HPDE6-E6E7 (cell line): Measurements from ENCODE around the gene MON2.
A peak's percentile ranks its signal among the peaks of the same experiment; 100 is the strongest.

Experiments used
- DNase-seq: peaks from one replicate; pipeline ENCODE4 v3.0.0; 2011; ENCODE audit warnings: missing footprints; ENCODE audit errors: extremely low spot score

Gene MON2

DNA sequence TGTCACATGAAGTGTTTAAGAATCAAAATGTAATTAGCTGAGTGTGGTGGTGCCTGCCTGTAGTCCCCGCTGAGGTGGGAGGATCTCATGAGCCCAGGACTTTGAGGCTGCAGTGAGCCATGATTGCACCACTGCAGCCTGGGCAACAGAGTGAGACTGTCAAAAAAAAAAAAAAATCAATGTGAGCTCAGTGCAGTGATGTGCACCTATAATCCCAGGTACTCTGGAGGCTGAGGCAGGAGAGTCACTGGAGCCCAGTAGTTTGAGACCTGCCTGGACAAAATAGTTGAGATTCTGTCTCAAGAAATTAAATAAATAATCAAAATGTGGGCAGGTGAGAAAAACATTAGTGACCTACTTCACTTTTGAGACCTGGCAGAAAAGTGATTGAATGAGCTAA lies 140.0 kb downstream of the MON2 start:
- no peak for DNase-seq

DNA sequence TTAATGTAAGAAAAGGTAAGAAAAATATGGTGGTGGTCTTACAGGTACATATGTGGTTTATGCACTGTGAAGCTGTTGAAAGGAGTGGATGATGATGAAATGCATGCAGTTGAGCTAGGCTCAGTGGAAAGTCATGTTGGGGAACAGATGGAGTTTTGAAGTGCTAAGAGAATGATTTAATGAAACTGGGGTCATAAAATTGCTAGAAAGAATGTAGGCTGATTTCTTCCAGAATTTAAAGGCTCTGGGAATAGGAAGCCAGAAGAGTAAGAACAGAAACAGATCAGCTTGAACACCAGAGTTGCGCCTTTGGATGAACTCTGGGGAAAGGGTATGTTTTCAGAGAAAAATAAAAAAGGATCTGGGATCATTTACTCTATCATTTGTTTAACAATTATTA lies 146.5 kb downstream of the MON2 start:
- DNase-seq = no peak

DNA sequence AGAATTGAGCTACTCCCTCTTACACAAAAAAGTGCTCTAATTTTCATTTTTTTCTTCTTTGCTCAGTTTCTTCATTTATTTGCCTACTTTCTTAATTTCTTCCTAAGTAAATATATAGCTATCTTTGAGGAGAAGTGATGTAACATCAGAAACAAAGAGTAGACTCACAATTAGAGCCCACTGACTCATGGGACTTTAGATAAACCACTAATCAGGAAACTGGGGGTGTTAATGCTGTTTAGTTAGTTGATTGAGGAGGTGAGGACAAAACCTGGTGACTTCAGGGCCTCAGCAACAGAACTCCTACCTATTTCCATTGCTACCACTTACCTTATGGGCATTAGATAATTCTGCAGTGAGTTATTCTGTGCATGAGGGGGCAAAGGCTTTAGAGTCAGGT lies 151.7 kb downstream of the MON2 start:
- DNase-seq = no peak

DNA sequence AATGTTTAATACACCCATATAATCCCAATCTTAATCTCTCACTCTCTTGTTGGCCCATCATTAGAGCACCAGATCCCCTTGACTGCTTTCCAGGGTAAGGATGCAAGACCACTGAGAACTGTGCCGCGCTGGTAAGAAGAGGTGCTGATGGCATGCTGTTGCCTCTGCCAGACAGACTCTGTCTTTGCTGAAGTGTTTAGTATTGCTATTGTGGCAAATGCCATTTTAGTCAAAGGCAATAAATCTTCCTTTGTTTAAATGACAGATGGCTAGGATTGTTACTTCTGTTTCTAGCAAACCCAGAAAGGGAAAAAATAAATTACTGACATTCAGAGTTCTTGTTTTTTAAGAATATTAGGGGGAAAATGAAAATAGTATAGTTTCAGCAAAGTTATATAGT lies 152.3 kb downstream of the MON2 start:
- DNase-seq = no peak

GRCh38 chr12:62621101-62621638 lies 154.5 kb downstream of the MON2 start:
- no peak for DNase-seq

GRCh38 chr12:62622177-62622576 lies 155.6 kb downstream of the MON2 start:
- no peak for DNase-seq

DNA sequence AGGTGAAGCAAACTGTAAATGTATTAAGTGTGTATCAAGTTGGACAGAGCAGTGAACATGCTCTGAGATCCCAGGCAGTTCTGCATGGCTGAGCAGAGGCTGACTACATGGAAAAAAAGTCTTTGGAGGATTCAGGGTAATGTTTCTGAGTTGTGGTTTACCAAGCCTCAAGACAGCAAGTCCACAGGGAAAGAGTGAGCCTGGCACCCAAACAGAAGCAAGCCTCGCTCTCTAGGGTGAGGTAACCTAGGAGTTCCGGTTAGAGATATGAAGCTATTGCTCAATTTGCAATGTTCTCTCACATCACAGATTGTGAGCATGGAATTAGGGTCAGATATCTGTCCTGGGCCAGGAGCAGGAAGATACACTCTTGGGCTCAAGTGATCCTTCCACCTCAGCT lies 158.6 kb downstream of the MON2 start:
- DNase-seq = no peak

- no peak for DNase-seq
These were observed 160.6 kb downstream of the MON2 start for GRCh38 chr12:62627181-62627580.

DNA sequence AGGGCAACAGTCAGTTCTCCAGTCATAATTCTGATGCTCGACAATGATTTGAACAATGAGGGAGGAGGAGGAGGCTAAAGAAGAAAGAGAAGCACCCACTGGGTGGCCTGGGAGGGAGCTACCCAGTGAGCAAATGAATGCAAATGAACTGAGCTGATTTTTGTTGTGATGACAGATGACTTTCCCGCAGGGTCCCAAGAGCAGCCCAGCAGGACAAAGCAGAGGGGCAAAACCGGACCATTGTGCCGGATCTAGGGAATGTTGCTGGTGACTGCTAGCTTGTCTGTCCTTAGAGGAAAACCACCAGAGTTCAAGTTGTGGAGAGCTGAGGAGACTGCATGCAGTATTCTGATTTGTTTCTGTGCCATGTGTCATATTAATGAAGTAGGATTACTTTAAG lies 162.8 kb downstream of the MON2 start:
- DNase-seq = no peak

DNA sequence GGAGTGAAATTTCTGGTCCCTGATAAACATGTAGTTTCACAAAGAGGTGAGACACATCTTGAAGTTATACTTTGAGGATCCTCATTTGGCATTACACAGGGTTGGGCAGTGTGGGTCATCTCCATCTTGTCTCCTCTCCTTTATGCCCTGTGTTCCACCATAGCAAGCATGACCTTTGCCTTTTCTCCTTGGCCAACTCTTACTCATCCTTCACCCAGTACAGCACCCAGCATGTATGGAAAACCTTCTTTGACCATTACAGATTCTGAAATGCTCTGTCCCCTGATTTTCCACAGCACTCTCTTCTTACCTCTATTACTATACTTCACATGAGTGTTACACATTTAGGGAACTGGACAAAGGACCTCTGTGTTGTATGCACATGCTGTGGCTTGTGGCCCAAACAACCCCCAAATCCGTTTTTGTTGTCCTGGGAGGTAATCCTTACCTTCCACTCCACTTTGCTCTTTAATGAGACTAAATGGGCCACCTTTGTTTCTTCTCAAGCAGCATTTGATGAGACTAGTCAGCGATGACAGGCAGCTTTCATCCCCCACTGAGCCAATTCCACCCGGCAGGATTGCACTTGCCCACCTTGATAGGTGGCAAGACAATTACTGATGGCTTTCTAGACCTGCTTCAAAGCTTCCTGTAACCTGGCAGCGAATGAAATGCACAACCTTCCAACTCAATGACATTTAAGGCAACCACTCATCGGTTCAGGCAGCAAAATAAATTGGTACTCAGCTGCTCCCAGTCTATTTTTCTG lies 163.5 kb downstream of the MON2 start:
- no peak for DNase-seq

GRCh38 chr12:62631471-62632410 lies 165.1 kb downstream of the MON2 start:
- DNase-seq = peak; percentile 74

GRCh38 chr12:62632411-62632918 lies 165.8 kb downstream of the MON2 start:
- no peak for DNase-seq

DNA sequence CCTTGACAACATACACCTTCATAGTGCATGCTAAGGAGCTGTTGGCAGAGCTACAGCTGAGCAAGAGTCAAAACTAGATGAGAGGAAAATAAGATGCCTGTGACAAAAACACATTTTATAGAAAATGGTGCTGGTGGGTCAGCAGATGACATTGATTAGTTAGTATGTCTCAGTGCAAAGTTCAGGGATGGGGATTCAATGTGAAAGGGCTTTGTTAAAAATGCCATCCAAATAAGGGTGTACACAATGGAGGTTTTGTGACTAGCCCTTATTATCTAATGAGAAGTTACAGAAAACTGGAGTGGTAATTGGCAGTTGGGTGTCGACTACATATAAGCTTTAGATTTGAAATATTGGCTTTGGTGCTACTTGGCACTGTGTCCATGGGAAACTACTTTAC lies 169.0 kb downstream of the MON2 start:
- DNase-seq = no peak

GRCh38 chr12:62637679-62638078 lies 171.1 kb downstream of the MON2 start:
- no peak for DNase-seq

GRCh38 chr12:62640910-62641448 lies 174.4 kb downstream of the MON2 start:
- no peak for DNase-seq

DNA sequence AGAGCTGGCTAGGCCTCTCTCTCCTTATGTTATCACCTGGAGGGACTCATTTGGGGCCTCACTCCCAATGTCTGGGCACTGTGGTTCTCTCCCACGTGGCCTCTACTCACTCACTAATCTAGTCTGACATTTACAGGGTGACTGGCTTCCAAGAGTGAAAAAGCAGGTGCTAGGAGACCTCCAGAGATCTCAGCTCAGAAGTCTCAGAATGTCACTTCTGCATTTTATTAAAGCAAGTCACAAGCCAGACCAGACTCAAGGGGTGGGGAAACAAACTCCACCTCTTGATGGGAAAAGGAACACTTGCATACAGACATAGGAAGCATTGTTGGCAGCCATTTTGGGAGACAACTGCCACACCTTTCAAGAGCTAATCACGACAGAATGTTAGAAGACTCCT lies 175.9 kb downstream of the MON2 start:
- no peak for DNase-seq

- DNase-seq = no peak
These were observed 176.9 kb downstream of the MON2 start for GRCh38 chr12:62643486-62643885.

DNA sequence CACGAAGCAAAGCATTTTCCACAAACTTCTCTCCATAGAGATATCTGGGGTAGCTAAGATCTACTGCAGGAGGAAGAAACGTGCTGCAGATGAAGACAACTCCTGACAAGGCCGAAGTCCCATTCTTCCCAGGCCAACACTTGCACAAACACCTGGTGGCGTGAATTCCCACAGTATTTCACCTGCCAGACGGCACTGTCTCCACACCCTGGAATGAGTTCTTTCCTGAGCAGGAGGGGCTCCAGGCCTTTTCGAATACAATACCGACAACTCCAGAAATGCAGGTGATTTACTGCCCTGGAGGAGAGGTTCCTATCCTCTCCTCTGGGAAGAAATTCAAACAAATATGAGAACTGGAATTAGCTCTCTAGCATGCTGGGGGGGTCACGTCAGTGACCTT lies 179.9 kb downstream of the MON2 start:
- DNase-seq = no peak

DNA sequence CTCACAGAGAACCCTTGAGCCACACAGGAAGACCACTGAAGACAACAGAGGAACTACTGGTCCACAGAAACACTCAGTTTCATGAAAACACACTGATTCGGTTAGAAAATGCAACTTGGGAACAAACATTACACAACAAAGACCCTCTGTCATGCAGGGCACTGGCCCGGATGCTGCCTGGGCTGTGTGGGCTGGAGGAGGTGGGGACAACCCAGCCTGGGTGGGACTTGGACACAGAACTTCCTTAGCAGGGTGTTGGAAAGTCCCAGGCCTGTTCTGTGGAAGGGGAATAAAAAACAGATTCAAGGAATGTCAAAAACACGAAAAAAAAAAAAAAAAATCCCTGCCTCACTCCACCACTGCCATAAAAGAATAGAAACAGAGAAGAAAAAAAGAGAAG lies 181.0 kb downstream of the MON2 start:
- DNase-seq = no peak

DNA sequence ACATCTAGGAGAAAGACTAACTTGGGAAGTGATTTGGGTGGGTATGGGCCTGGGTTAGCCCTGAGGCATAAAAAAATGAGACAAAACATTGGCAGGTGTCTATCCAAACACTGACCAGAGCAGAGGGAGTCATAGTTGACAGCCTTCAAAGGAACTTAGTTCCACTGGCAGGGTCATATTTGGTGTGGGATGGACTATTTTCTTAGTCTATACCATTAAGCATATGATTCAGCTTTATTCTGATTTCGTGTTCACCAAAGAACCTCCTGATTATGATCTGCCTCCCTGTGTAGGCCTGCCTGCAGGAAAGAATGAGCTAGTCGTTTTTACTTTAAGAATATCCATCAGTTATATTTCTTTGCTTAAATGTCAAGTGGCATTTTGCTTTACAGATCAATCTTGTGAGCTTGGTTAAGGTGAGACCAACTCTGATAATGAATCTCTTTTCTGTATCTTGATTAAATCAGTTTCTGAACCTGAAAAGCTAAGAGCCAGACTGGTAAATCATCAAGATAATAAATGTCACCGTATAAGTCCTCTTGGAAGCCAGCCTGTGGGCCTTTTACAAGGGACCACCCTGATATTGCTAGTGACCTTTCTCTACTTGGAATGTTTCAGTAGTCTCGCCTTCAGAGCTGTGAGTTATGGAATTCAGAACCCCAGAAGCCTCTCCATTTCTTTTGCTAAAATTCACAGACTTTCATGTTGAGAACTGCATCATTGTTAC lies 182.9 kb downstream of the MON2 start:
- DNase-seq = no peak
